Measurements from ENCODE around the gene KIF3A.

The KIF3A gene

GRCh38 chr5:132677682-132678400 is 59.5 kb downstream of the KIF3A start:
- Mint-ChIP-seq H3K36me3 (no peaks in the 10 kb centered on the region), H3K27ac (no peak overlapping the region), H3K9me3 (no peaks in the 10 kb centered on the region), H3K4me1 (peaks cover 28 to 44% of the 10 kb centered on the region in 2 donors), H3K4me3 (no peak overlapping the region), H3K27me3 (peaks cover 0 to 6% of the 10 kb centered on the region in 2 donors)
- DNase-seq (no peak), ATAC-seq (replicated peaks) (no peak)

- no peak overlapping the region for H3K4me3 Mint-ChIP-seq
- no peaks in the 10 kb centered on the region for H3K36me3 Mint-ChIP-seq
- DNase-seq (no peak), ATAC-seq (replicated peaks) (no peak)
- H3K9me3 Mint-ChIP-seq: no peaks in the 10 kb centered on the region
- no peak overlapping the region for H3K27ac Mint-ChIP-seq
- H3K4me1 Mint-ChIP-seq: peaks cover 27 to 43% of the 10 kb centered on the region in 2 donors
- peaks cover 0 to 6% of the 10 kb centered on the region in 2 donors for H3K27me3 Mint-ChIP-seq
Measured at GRCh38 chr5:132677191-132677590, 60.2 kb downstream of the KIF3A start.

GRCh38 chr5:132675936-132676689 is 61.2 kb downstream of the KIF3A start:
- no peak for DNase-seq
- Mint-ChIP-seq H3K9me3 (no peaks in the 10 kb centered on the region), H3K27ac (no peak overlapping the region), H3K4me3 (no peak overlapping the region), H3K4me1 (peaks cover 16 to 32% of the 10 kb centered on the region in 2 donors), H3K27me3 (peaks cover 0 to 6% of the 10 kb centered on the region in 2 donors), H3K36me3 (no peaks in the 10 kb centered on the region)
- ATAC-seq (replicated peaks): no peak

GRCh38 chr5:132674671-132675506 is 62.5 kb downstream of the KIF3A start:
- peaks cover 0 to 3% of the 10 kb centered on the region in 2 donors for H3K9me3 Mint-ChIP-seq
- H3K4me3 Mint-ChIP-seq: no peak overlapping the region
- DNase-seq (no peak), ATAC-seq (replicated peaks) (peak; percentile 89 to 92)
- no peak overlapping the region for H3K27ac Mint-ChIP-seq
- peaks cover 0 to 10% of the 10 kb centered on the region in 2 donors for H3K27me3 Mint-ChIP-seq
- no peaks in the 10 kb centered on the region for H3K36me3 Mint-ChIP-seq
- peaks cover 6 to 21% of the 10 kb centered on the region in 2 donors for H3K4me1 Mint-ChIP-seq

GRCh38 chr5:132673939-132674630 is 63.3 kb downstream of the KIF3A start, which contains the start of gene IL4:
IL4 (plus strand) TSS chr5:132673989; CDS start chr5:132674051, 62 bp downstream.
- Mint-ChIP-seq H3K4me1 (peaks cover 6 to 20% of the 10 kb centered on the region in 2 donors), H3K27me3 (peaks cover 0 to 14% of the 10 kb centered on the region in 2 donors), H3K36me3 (no peaks in the 10 kb centered on the region), H3K9me3 (peaks cover 0 to 3% of the 10 kb centered on the region in 2 donors), H3K27ac (no peak within 1 kb of the TSS), H3K4me3 (no peak within 1 kb of the TSS)
- ATAC-seq (replicated peaks) (no peak), DNase-seq (no peak)

- ATAC-seq (replicated peaks): no peak
- Mint-ChIP-seq H3K27ac (no peak overlapping the region), H3K9me3 (peaks cover 0 to 3% of the 10 kb centered on the region in 2 donors), H3K4me3 (no peak overlapping the region), H3K27me3 (peaks cover 0 to 14% of the 10 kb centered on the region in 2 donors), H3K4me1 (peaks cover 6 to 20% of the 10 kb centered on the region in 2 donors), H3K36me3 (no peaks in the 10 kb centered on the region)
- DNase-seq: no peak
Measured at GRCh38 chr5:132673488-132673887, 63.9 kb downstream of the KIF3A start.

- no peak for ATAC-seq (replicated peaks)
- H3K27me3 Mint-ChIP-seq: peaks cover 0 to 14% of the 10 kb centered on the region in 2 donors
Measured at GRCh38 chr5:132671000-132671399, 66.3 kb downstream of the KIF3A start.

GRCh38 chr5:132669966-132670882 is 67.1 kb downstream of the KIF3A start:
- no peak overlapping the region for H3K4me3 Mint-ChIP-seq
- DNase-seq (no peak), ATAC-seq (replicated peaks) (no peak)
- peaks cover 0 to 3% of the 10 kb centered on the region in 2 donors for H3K9me3 Mint-ChIP-seq
- no peaks in the 10 kb centered on the region for H3K36me3 Mint-ChIP-seq
- no peak overlapping the region for H3K27ac Mint-ChIP-seq
- H3K4me1 Mint-ChIP-seq: peaks cover 6 to 10% of the 10 kb centered on the region in 2 donors
- peaks cover 5 to 14% of the 10 kb centered on the region in 2 donors for H3K27me3 Mint-ChIP-seq

More at GRCh38 chr5:132671000-132671399, 66.3 kb downstream of the KIF3A start:
- DNase-seq: no peak
- H3K4me1 Mint-ChIP-seq: peaks cover 6 to 14% of the 10 kb centered on the region in 2 donors
- no peaks in the 10 kb centered on the region for H3K36me3 Mint-ChIP-seq
- H3K27ac Mint-ChIP-seq: no peak overlapping the region
- peaks cover 0 to 3% of the 10 kb centered on the region in 2 donors for H3K9me3 Mint-ChIP-seq
- no peak overlapping the region for H3K4me3 Mint-ChIP-seq

GRCh38 chr5:132669455-132669820 is 67.9 kb downstream of the KIF3A start:
- no peak overlapping the region for H3K27ac Mint-ChIP-seq
- ATAC-seq (replicated peaks) (no peak), DNase-seq (no peak)
- peaks cover 5 to 14% of the 10 kb centered on the region in 2 donors for H3K27me3 Mint-ChIP-seq
- no peak overlapping the region for H3K4me3 Mint-ChIP-seq
- H3K4me1 Mint-ChIP-seq: peaks cover 3 to 8% of the 10 kb centered on the region in 2 donors
- H3K9me3 Mint-ChIP-seq: peaks cover 0 to 3% of the 10 kb centered on the region in 2 donors
- no peaks in the 10 kb centered on the region for H3K36me3 Mint-ChIP-seq

- DNase-seq (no peak), ATAC-seq (replicated peaks) (no peak)
- H3K9me3 Mint-ChIP-seq: peaks cover 0 to 3% of the 10 kb centered on the region in 2 donors
- peak overlapping the region; percentile 31 for H3K27ac Mint-ChIP-seq
- peaks cover 5 to 14% of the 10 kb centered on the region in 2 donors for H3K27me3 Mint-ChIP-seq
- peaks cover 8 to 13% of the 10 kb centered on the region in 2 donors for H3K4me1 Mint-ChIP-seq
- no peak overlapping the region for H3K4me3 Mint-ChIP-seq
- H3K36me3 Mint-ChIP-seq: no peaks in the 10 kb centered on the region
Measured at GRCh38 chr5:132668706-132669454, 68.5 kb downstream of the KIF3A start.

GRCh38 chr5:132667761-132668705 is 69.3 kb downstream of the KIF3A start:
- no peak overlapping the region for H3K27ac Mint-ChIP-seq
- no peaks in the 10 kb centered on the region for H3K36me3 Mint-ChIP-seq
- H3K4me1 Mint-ChIP-seq: peaks cover 17 to 20% of the 10 kb centered on the region in 2 donors
- ATAC-seq (replicated peaks) (no peak), DNase-seq (no peak)
- H3K27me3 Mint-ChIP-seq: peaks cover 5 to 14% of the 10 kb centered on the region in 2 donors
- H3K9me3 Mint-ChIP-seq: peaks cover 0 to 3% of the 10 kb centered on the region in 2 donors
- no peak overlapping the region for H3K4me3 Mint-ChIP-seq

Measured in stimulated activated naive B cell treated with anti-CD40 and anti-IgM and Interleukin-4, amounts not matched to agents 10 μg/mL and 1 μg/mL and 100 μg/mL, for 72 hours (primary cell).